PFSK-1 (cell line): ENCODE measurements around the gene PPP1R7.

Source experiments
- POLR2AphosphoS5 ChIP-seq: IDR thresholded peaks from 2 replicates; pipeline ENCODE4 v1.6.1; 2012; ENCODE audit warnings: low read depth, mild to moderate bottlenecking, control low read depth, low read length, moderate library complexity
- SIN3A ChIP-seq: IDR thresholded peaks from 2 replicates; pipeline ENCODE4 v1.6.1; 2012; ENCODE audit warnings: mild to moderate bottlenecking, low read length, moderate library complexity, borderline replicate concordance; ENCODE audit not compliant: insufficient read depth
- TAF1 ChIP-seq: IDR thresholded peaks from 2 replicates; pipeline ENCODE4 v1.6.1; 2012; ENCODE audit warnings: low read length, control low read depth, borderline replicate concordance; ENCODE audit not compliant: insufficient read depth

DNA sequence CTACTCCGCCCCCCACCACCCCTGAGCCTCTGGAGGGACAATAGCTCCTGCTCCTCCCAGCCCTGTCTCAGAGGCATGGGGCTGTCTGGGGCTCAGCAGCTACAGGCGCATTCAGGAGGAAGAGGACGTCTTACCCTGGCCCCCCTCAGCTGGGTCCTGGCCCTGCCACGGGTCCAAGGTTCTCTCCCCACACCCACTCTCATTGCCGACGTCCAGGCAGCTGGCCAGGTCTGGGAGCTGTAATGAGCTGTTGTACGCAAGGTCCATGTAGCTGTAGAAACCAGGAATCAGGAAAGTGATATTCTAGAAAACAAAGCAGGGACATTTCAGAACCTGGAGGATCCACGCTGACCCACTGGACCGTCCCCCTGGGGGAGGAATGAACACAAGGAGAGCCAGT lies 14.5 kb upstream of the PPP1R7 start:
- no peak for TF ChIP-seq TAF1
- TF ChIP-seq SIN3A = no peak
- TF ChIP-seq POLR2AphosphoS5 = no peak
